Glomerular visceral epithelial cell (primary cell): ENCODE results near the gene LACRT.
"Not testable (repeated sequence)": the region's sequence is repeated elsewhere in the genome, so short reads cannot be mapped to it uniquely, and the experiment has no call there.

Experiments used
- DNase-seq: peaks from one replicate; pipeline ENCODE4 v3.0.0-alpha.2; 2016; ENCODE audit errors: extremely low spot score

Gene LACRT

GRCh38 chr12:54639112-54639511, 4.4 kb upstream of the LACRT start:
- DNase-seq: not testable (repeated sequence)

DNA sequence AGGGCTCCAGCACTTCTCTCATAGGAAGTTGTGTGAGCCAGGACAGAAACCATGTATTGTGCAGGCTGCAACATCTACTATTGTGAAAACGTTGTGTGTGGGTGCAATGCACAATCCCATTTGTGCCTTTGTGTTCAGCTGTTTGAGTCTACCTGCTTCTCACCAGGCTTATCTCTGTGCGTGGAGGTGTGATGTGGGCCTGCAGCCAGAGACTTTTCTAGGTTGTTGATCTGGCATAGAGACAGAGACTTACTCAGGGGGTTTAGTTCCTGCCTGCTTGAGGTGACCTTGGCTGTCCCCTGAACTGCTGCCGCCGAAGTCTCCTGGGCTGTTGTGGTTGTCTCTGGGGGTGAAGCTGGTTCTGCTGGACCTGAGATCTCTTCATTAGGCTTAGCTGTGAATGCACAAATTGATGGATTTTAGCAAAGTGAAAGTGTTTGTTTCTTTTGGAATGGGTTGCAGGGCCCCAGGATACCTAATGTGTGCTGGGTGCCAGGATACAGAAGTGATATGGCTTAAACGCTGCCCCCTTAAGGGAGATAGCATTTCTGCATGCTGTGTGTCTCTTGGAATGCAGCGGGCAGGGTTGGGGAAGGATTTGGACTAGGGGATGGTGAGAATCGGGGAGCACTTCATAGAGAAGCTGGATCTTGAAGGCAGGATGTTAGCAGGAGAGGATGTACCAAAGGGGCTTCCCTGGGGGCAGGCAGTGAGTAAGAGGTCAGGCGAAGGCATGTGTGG, 2.5 kb downstream of the LACRT start:
- no peak for DNase-seq

DNA sequence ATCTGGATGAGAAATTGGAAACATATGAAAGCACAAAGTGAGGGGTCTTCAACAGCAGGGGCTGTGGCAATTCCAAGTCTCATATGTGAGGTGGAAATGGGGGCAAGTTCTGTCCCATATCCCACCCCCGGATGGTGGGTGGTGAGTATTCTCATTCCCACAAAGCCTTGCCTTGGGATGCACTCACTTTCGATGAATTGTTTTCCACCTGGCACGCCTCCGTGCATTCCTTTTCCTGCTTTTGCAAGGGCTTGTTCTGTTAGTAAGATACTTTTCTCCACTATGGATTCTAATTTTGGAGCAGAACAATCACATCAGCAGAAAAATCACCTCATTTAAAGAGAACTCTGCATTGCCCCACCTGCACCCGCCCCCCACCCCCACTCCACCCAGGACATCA, 3.1 kb downstream of the LACRT start:
- no peak for DNase-seq

- no peak for DNase-seq
Observed at GRCh38 chr12:54629925-54630324, 4.8 kb downstream of the LACRT start.

- no peak for DNase-seq
Observed at GRCh38 chr12:54628186-54628846, 6.4 kb downstream of the LACRT start.

DNA sequence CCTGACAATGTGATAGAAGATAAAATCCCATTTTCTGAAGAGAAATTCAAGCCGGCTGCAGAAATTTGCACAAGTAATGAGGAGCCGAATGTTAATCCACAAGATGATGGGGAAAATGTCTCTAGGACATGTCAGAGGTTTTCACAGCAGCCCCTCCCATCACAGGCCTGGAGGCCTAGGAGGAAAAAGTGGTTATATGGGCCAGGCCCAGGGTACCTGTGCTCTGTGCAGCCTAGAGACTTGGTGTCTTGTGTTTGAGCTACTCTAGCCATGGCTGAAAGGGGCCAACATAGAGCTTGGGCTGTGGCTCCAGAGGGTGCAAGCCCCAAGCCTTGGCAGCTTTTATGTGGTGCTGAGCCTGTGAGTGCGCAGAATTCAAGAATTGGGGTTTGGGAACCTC, 7.4 kb downstream of the LACRT start:
- DNase-seq: no peak

- DNase-seq: no peak
Observed at GRCh38 chr12:54625598-54625997, 9.1 kb downstream of the LACRT start.

DNA sequence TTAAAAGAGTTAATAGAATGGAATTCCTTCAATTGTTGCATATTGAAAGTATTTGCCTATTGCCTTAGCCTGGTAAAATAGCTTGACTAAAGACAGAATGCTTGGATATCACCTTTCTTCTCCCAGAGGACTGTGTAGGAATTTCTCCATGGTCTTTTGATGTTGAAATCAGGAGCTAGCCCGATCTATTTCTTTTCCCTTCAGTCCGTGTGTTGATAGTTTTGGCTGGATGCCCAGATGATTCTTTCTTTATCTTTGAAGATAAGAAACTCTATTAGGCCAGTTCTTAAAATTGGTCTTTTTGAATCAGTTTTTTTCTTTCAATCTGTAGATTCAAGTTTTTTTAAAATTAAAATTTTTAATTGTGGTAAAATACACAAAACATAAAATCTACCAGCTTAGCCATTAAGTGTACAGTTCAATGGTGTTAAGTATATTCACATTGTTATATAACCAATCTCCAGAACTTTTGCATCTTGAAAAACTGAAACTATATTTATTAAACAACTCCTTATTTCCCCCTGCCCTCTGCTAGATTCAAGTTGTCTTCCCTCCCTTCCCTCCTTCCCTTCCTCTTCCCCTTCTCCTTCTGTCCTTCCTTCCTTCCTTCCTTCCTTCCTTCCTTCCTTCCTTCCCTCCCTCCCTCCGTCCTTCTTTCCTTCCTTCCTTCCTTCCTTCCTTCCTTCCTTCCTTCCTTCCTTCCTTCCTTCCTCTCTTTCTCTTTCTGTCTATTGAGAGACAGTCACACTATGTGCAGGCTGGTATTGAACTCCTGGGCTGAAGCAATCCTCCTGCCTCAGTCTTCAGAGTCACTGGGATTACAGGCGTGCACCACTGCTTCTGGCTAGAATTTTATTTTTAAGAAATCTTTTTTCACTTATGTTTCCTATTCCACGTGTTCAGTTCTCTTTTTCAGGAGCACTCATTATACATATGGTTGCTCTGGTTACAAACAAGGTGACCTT, 10.1 kb downstream of the LACRT start:
- no peak for DNase-seq

GRCh38 chr12:54622463-54623183, 12.1 kb downstream of the LACRT start:
- DNase-seq: no peak

DNA sequence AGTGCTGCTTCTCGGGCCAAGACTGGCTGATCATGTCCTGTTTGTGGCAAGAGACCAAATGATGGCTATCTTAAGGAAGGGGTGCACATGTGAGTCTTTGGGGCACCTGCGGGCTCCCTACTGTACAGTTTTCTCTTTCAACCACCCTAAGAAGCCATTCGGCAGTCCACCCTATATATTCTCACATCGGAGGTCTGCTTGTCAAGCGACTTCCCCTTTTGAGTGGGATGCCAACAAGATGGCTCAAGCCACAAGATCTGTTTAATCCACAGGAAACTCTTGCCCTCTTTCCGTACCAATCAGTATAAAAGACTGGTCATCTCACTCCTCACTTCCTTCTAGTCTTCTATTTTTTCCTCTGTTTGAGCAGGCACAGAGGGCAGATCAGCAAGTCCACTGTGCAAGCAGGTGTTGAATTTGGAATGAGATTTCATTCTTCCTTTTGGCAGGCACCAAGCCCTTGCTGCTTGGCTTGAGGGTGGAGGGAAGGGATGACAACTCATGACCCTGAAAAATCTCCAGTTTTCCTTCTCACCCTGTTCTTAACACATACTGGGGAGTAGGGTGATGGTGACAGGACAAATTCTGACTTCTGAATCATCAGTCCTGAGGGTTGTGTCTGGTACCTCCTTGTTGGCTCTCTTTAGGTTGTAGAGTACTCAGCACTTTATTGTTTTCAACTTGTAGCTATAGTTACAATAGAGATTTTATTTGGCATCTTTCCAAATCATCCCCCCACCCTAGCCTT, 17.6 kb downstream of the LACRT start:
- DNase-seq: no peak

- no peak for DNase-seq
Observed at GRCh38 chr12:54612225-54612750, 22.4 kb downstream of the LACRT start.

- no peak for DNase-seq
Observed at GRCh38 chr12:54611715-54612149, 23.0 kb downstream of the LACRT start.

GRCh38 chr12:54608769-54609168, 25.9 kb downstream of the LACRT start:
- DNase-seq: no peak

GRCh38 chr12:54608156-54608555, 26.5 kb downstream of the LACRT start:
- DNase-seq: no peak

DNA sequence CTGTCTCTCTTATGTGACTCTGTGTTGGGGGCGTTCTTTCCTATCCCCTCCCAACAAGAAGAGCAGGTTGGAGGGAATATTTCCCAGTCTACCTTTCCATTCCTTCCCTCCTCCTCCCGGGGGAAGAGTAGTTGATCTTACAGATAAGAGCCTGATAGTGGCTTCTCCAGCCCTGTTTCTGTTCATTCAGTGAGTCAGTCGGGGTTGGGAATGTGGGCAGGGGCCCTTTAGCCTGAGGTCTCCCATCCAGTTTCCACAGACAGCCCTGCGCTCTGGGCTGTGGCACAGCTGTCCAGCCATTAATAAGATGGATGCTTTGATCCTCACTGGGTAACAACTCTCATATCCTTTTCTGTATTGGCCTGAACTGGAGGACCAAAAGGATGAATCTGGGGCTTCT, 28.1 kb downstream of the LACRT start:
- no peak for DNase-seq

- no peak for DNase-seq
Observed at GRCh38 chr12:54605138-54605970, 29.3 kb downstream of the LACRT start.

DNA sequence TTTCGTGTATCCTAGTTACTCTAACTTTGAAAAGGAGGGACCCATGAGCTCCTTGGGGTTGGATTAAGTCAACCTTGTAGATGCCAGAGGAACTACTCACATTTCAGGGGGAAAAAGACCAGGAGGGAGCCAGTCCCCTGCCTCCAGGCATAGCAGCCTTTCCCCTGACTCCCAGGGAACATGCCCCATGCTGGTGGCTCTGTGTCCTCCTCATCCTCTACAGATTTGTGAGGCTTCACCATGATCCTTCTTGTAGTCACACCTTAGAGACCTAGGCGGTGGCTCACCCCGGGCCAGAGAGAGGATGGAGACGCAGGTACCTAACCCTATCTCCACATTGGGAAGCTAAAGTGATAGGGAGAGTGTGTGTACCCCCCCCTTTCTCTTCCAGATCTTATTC, 30.3 kb downstream of the LACRT start:
- DNase-seq: no peak

GRCh38 chr12:54603872-54604271, 30.8 kb downstream of the LACRT start:
- no peak for DNase-seq

DNA sequence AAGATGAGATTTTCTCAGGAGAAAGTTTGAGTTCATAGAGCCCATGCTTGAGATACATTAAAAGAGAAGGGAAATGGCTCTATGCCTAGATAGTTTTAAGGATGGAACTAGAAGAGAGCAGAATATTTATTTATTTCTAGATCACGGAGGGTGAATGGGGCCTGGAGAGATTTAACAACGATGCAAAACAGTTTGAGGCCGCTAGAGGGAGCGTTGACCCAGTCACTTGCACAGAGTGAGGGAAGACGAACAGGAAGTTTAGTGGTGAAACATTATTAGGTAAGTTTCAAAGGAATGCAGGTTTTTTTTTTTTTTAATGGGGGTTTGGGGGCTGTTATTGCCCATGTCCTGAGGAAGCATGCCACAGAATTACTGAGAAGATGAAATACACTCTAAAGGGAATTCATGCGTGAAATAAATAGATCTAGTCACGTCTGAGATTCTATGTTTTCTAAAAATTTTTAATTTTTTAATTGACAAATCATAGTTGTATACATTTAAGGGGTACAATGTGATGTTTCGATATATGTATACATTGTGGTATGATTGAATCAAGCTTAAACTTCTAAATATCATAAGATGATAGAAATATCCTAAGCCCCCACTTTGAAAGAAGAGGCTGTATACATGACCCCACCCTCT, 31.4 kb downstream of the LACRT start:
- peak; percentile 80 for DNase-seq
